ENCODE measurements around the gene CFAP52.

- TF ChIP-seq CTCF (IDR thresholded peaks at IDR 0.05), result no peak
- TF ChIP-seq POLR2A (IDR thresholded peaks at IDR 0.05), result no peak
Observed at GRCh38 chr17:9598661-9599060, 22.2 kb downstream of the CFAP52 start.
